ENCODE measurements around the gene FBXW12.

GRCh38 chr3:48397767-48398681 is 26.0 kb downstream of the FBXW12 start:
- TF ChIP-seq CTCF (IDR thresholded peaks at IDR 0.05 in 4 of 5, conservative IDR thresholded peaks at IDR 0.05 in 1 of 5) (no peak), POLR2A (IDR thresholded peaks at IDR 0.05) (no peak)
